Colonic mucosa (tissue), 4 donors: ENCODE data around the gene PIK3C2A. TPM values are rescaled to one million over a fixed set of nuclear protein-coding genes. Genes with fewer than 3 reads are reported as not detected.
"Not testable (repeated sequence)": the region's sequence is repeated elsewhere in the genome, so short reads cannot be mapped to it uniquely, and the experiment has no call there.

Source experiments
- DNase-seq: peaks from one replicate; pipeline ENCODE4 v3.0.0-alpha.2; 2020
- H3K27ac ChIP-seq: fragments of 200-600 bp; one replicate; pipeline ENCODE4 v1.8.0; 2021
- H3K27me3 ChIP-seq: fragments of 200-600 bp; one replicate; pipeline ENCODE4 v1.8.0; 2021
- H3K36me3 ChIP-seq: fragments of 200-600 bp; one replicate; pipeline ENCODE4 v1.8.0; 2021
- H3K4me1 ChIP-seq: fragments of 200-600 bp; one replicate; pipeline ENCODE4 v1.8.0; 2021; ENCODE audit warnings: mild to moderate bottlenecking
- H3K4me3 ChIP-seq: fragments of 200-600 bp; one replicate; pipeline ENCODE4 v1.8.0; 2021
- H3K9ac ChIP-seq, 2 donors: one replicate each; pipeline ENCODE4 v1.7.0; 2013; ENCODE audit warnings: control low read depth in 2 of 2, low read depth in 2 of 2, low read length in 2 of 2
- H3K9me3 ChIP-seq: fragments of 200-600 bp; one replicate; pipeline ENCODE4 v1.8.0; 2021
- CTCF ChIP-seq: fragments of 200-600 bp; IDR thresholded peaks from one replicate; pipeline ENCODE4 v1.8.0; 2022; ENCODE audit warnings: antibody characterized with exemption, mild to moderate bottlenecking
- intact Hi-C: fragments of 100-400 bp; cut with DNase I; formaldehyde crosslinking; loops from one replicate; pipeline ENCODE4 v1.14.1; 2022
- total RNA-seq, 2 donors: library from RNA; stranded (reverse); fragmentation: NEBNext Ultra II Directional in 1 of 2; extraction: Animal tissue kit (Norgen Biotek cat#: 25700) in 1 of 2; gene quantifications; one replicate each; pipeline ENCODE4 v1.2.1, GENCODE V29; 2021
- donor health status: healthy.
- donor health status: DM: no; HTN: no; CAD: no.
- donor health status: DM: no; HTN: no; CAD: no.

The PIK3C2A gene
- total RNA-seq, 2 donors from 2014 or later: 41.3 to 68.9 TPM

DNA sequence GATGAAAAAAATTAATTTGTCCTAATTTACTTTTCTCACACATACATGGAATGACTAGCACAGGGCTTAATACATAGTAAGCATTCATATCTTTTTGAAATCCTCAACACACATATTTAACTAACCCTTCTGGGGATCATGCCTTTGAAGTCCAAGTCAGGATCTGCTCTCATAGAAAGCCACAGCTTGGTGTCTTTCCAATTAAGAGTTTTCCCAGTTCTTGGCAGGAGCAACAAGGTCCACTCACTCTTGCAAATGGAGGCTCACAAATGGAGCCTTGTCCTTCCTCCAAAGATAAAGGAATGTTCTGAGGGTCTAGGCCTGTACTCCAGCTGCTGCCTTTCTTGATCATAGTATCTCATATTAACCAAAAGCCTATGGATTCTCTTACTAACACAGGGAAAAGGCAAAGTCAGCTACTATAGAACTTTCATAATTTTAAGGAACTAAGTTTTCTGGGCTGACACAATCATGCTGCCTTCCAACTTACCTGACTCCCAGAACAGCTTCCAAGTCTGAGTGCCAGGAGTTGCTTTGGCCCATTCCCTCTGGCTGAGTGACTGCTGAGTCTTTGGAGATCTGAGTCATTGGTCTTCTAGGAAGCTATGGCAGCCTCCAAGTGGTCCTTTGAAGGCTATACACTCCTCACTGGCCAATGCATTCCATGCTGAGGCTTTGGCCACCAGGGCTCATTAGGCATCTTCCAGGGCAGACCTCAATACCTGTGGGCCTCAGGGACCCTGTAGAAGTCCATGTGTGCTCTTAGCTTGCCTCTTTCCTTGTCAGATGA lies 43.0 kb upstream of the PIK3C2A start:
- Histone ChIP-seq H3K27me3 (no peaks in the 10 kb centered on the region), H3K4me1 (no peaks in the 10 kb centered on the region), H3K27ac (no peak overlapping the region), H3K4me3 (no peak overlapping the region), H3K9me3 (no peaks in the 10 kb centered on the region), H3K9ac (no peak overlapping the region), H3K36me3 (no peaks in the 10 kb centered on the region)
- intact Hi-C loops: no loop called here
- TF ChIP-seq CTCF: no peak
- DNase-seq: no peak

DNA sequence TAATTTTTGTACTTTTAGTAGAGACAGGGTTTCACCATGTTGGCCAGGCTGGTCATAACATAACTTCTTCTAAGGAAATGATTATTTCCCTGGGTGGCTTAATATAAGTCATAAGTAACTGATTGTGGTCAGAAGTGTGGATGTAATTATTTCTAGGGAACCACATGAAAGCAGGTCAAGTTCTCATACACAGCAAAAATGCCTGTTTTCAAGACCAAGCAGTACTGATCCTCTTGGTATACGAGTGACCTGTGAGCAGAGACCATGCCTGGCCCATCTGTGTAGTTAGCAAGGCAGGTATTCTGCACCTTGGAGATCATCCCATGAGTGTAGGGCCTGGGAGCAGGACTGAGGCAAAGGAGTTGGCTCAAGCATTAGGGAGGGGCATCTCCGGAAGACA lies 36.3 kb upstream of the PIK3C2A start:
- Histone ChIP-seq H3K4me1 (no peaks in the 10 kb centered on the region), H3K36me3 (no peaks in the 10 kb centered on the region), H3K27ac (no peak overlapping the region), H3K27me3 (no peaks in the 10 kb centered on the region), H3K4me3 (no peak overlapping the region), H3K9me3 (no peaks in the 10 kb centered on the region), H3K9ac (no peak overlapping the region)
- DNase-seq: no peak
- no peak for TF ChIP-seq CTCF
- intact Hi-C loops: no loop called here

DNA sequence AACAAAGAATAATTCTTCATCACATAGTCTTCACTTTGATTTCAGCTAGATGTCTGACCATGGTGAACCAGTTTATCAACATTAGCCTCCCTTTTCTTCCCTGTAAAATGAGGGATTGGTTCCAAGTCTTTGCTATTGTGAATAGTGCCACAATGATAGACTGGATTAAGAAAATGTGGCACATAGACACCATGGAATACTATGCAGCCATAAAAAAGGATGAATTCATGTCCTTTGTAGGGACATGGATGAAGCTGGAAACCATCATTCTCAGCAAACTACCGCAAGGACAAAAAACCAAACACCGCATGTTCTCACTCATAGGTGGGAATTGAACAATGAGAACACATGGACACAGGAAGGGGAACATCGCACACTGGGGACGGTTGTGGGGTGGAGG lies 35.2 kb upstream of the PIK3C2A start:
- H3K27ac ChIP-seq, H3K9me3 ChIP-seq, H3K9ac ChIP-seq, H3K36me3 ChIP-seq, H3K4me3 ChIP-seq, intact Hi-C loops, H3K4me1 ChIP-seq, DNase-seq, H3K27me3 ChIP-seq: not testable (repeated sequence)

DNA sequence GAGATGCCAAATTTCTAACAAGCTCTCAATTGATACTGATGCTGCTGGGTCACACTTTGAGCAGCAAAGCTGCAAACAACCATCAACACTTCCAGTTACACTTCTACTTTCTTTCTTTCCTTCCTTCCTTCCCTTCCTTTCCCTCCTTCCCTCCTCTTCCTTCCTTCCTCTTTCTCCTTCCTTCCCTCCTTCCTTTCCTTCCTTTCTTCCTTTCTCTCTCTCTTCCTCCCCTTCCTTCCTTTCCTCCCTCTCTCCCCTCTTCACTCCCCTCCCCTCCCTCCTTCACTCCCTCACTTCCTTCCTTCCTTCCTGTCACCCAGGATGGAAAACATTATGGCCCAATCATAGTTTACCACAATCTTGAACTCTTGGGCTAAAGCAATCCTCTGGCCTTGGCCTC lies 33.0 kb upstream of the PIK3C2A start:
- H3K9me3 ChIP-seq: no peaks in the 10 kb centered on the region
- no peaks in the 10 kb centered on the region for H3K36me3 ChIP-seq
- no peaks in the 10 kb centered on the region for H3K4me1 ChIP-seq
- DNase-seq: no peak
- H3K9ac ChIP-seq: no peak overlapping the region
- TF ChIP-seq CTCF: no peak
- no peak overlapping the region for H3K27ac ChIP-seq
- H3K27me3 ChIP-seq: no peaks in the 10 kb centered on the region
- H3K4me3 ChIP-seq: no peak overlapping the region
- intact Hi-C loops: no loop called here

- H3K9ac ChIP-seq, H3K4me3 ChIP-seq, H3K36me3 ChIP-seq, DNase-seq, H3K4me1 ChIP-seq, H3K9me3 ChIP-seq, H3K27me3 ChIP-seq, H3K27ac ChIP-seq: not testable (repeated sequence)
- intact Hi-C loops: loop anchor here (10.0 kb wide), 1 partner anchor 265 kb away; no protein-coding TSS in a partner anchor
These were observed 32.1 kb upstream of the PIK3C2A start for GRCh38 chr11:17239927-17240326.

GRCh38 chr11:17238377-17238776 lies 30.6 kb upstream of the PIK3C2A start:
- DNase-seq: no peak
- intact Hi-C loops: loop anchor here (10.0 kb wide), 1 partner anchor 266 kb away; no protein-coding TSS in a partner anchor

More at GRCh38 chr11:17238377-17238776, 30.6 kb upstream of the PIK3C2A start:
- H3K27ac ChIP-seq: no peak overlapping the region
- no peak for TF ChIP-seq CTCF
- no peak overlapping the region for H3K4me3 ChIP-seq
- H3K36me3 ChIP-seq: no peaks in the 10 kb centered on the region
- no peaks in the 10 kb centered on the region for H3K4me1 ChIP-seq
- no peaks in the 10 kb centered on the region for H3K9me3 ChIP-seq
- H3K27me3 ChIP-seq: no peaks in the 10 kb centered on the region
- no peak overlapping the region for H3K9ac ChIP-seq
